Subcutaneous adipose tissue (tissue), 4 donors: Measurements from ENCODE around the gene AOAH. TPM values are rescaled to one million over a fixed set of nuclear protein-coding genes. Genes with fewer than 3 reads are reported as not detected.

ENCODE experiments used
- total RNA-seq, 4 donors: library from RNA; depleted of rRNA; stranded (reverse); fragments of >200 nt; gene quantifications; one replicate each; pipeline ENCODE4 v1.1.0, GENCODE V29; 2016
- TF ChIP-seq, protein P1 (sequence below): fragments of 450-650 bp; IDR thresholded peaks from one replicate; pipeline ENCODE4 v1.5.1; 2016; ENCODE audit warnings: low read depth, mild to moderate bottlenecking, control low read depth, antibody characterized with exemption, moderate library complexity

The AOAH gene
- total RNA-seq, 4 donors from 2014 or later: 4.6 to 51.7 (median 15.3) TPM

GRCh38 chr7:36464271-36464670 is 260.0 kb downstream of the AOAH start:
- TF ChIP-seq, protein P1, sequence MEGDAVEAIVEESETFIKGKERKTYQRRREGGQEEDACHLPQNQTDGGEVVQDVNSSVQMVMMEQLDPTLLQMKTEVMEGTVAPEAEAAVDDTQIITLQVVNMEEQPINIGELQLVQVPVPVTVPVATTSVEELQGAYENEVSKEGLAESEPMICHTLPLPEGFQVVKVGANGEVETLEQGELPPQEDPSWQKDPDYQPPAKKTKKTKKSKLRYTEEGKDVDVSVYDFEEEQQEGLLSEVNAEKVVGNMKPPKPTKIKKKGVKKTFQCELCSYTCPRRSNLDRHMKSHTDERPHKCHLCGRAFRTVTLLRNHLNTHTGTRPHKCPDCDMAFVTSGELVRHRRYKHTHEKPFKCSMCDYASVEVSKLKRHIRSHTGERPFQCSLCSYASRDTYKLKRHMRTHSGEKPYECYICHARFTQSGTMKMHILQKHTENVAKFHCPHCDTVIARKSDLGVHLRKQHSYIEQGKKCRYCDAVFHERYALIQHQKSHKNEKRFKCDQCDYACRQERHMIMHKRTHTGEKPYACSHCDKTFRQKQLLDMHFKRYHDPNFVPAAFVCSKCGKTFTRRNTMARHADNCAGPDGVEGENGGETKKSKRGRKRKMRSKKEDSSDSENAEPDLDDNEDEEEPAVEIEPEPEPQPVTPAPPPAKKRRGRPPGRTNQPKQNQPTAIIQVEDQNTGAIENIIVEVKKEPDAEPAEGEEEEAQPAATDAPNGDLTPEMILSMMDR: no peak
